ENCODE measurements around the gene ESD.

GRCh38 chr13:46743191-46743590 is 53.8 kb downstream of the ESD start:
- TF ChIP-seq CTCF (IDR thresholded peaks at IDR 0.05; ENCODE audit: low read depth, low read length) = no peak
- TF ChIP-seq MAX (IDR thresholded peaks at IDR 0.05; ENCODE audit: low read depth, low read length) = no peak
- no peak for TF ChIP-seq MYC (IDR thresholded peaks at IDR 0.05; ENCODE audit: low read depth, low read length)
- TF ChIP-seq POLR2A (IDR thresholded peaks at IDR 0.05; ENCODE audit: extremely low read depth, insufficient read length) = no peak
